Raji (cell line): ENCODE data around the gene KLRC2.

Experiments used
- POLR2A ChIP-seq: IDR thresholded peaks from 2 replicates; pipeline ENCODE4 v1.6.1; 2011; ENCODE audit warnings: low read depth, low read length, control low read depth; ENCODE audit not compliant: insufficient read depth

KLRC2 gene

GRCh38 chr12:10397296-10397695 lies 38.5 kb downstream of the KLRC2 start:
- no peak for TF ChIP-seq POLR2A

GRCh38 chr12:10395390-10395998 lies 40.3 kb downstream of the KLRC2 start:
- TF ChIP-seq POLR2A, result no peak

DNA sequence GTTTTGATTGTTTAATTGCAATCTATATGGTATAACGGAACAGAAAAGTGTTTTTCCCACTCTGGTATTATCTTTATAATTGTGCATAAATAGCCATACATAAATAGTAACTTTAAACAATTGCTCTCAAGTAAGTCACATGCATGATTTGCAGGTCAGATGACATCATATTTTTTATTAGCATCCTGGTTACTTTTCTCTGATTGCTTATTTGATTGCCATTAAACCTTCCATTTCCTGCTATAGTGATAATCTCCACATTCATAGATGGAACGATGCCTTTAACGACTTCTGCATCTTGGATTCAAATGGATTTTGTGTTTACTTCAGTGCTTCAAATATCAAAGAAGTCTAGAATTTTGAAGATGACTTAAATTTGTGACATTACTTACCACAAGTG lies 42.5 kb downstream of the KLRC2 start:
- TF ChIP-seq POLR2A, result no peak

GRCh38 chr12:10392394-10392930 lies 43.3 kb downstream of the KLRC2 start:
- TF ChIP-seq POLR2A, result no peak

DNA sequence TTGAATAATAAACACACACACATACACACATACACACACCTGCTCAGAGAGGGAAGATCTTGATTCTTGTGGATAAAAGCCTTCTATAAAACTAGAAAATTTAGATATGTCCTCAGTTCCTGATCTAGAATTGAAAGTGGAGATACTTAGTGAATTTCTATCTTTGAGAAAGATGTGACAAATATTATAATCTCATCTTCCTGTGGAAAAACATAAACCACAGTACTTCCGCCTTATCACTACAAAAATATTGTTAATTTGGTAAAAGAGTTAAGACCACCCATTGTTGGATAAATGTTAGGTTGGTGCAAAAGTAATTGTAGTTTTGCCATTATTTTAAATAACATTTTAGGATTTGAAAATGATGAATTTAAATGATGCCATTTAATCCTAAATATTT lies 45.9 kb downstream of the KLRC2 start, which contains the start of gene KLRK1:
KLRK1 (minus strand) TSS at position 138 of the 400 bp plus-strand sequence. CDS start 1,231 bp downstream, outside the sequence.
- TF ChIP-seq POLR2A, result no peak

DNA sequence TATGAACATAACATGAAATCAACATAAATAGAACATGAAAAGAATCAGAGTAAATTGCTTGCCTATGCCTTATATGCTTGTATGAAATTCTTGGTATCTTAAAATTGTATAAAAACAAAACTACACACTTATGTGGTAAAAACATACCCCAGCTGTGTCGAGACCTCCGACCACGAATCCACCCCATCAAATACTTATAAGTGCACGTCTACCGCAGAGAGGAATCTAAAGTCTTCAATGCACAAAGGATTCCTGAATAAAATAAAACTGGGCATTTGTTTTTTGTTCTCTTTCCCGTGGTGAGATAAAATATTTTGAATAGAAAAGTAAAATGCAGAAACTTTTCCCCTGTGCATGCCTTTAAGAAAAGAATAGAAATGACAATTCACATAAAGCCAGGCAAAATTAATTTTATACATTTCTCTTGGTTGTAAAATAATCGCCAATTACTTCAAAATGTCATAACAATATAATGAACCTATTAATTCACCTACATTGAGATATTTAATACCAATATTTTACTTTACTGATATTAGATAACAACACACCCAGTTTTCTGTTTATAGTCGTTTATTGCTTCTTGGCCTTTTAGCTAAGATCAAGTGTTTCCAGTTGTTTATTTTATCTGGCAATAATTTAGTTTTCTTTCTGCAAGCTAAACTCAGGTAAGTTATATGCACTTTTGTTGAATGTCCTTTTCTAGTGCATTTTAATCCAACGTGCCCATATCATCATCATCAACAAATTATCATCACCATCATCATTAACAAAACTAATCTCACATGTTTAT lies 47.0 kb downstream of the KLRC2 start:
- no peak for TF ChIP-seq POLR2A

DNA sequence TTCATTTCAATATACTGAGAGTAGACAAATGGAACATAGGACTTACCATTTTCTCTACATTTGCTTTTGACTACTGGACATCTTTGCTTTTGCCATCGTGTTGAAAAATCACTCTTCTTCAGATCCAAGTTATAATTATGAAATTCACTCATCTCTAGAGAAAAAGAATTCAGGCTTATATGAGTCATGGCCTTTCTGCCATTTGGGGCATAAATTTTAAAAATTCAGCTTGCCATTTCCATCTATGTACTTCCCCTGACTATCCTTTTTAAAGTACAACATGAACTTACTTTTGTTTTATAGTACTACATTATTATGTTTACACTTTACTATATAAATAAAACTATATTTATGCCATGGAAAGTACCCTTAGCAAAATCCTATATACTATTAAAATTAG lies 49.0 kb downstream of the KLRC2 start:
- no peak for TF ChIP-seq POLR2A

DNA sequence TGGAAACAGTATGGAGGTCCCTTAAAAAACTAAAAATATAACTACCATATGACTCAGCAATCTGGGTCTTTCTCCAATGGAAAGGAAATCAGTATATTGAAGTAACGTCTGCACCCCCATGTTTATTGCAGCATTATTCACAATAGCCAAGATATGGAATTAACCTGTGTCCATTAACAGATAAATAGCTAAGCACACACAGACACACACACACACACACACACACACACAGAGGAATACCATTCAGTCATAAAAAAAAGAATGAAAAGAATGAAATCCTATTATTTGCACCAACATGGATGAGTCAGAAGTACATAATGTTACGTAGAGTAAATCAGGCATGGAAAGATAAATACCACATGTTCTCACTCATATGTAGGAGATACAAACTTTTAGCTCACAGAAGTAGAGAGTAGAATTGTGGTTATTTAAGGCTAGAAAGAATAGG lies 50.6 kb downstream of the KLRC2 start:
- TF ChIP-seq POLR2A, result no peak

DNA sequence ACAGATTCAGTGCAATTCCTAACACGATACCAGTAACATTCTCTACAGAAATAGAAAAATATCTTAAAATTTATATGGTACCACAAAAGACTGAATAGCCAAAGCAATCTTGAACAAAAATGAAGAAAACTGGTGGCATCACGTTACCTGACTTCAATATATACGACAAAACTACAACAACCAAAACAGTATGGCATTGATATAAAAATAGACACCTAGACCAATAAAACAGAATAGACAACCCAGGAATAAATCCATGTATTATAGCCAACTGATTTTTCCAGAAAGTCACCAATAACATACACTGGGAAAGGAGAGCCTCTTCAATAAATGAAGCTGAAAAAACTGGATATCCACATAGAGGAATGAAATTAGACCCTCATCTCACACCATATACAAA lies 51.6 kb downstream of the KLRC2 start:
- no peak for TF ChIP-seq POLR2A

DNA sequence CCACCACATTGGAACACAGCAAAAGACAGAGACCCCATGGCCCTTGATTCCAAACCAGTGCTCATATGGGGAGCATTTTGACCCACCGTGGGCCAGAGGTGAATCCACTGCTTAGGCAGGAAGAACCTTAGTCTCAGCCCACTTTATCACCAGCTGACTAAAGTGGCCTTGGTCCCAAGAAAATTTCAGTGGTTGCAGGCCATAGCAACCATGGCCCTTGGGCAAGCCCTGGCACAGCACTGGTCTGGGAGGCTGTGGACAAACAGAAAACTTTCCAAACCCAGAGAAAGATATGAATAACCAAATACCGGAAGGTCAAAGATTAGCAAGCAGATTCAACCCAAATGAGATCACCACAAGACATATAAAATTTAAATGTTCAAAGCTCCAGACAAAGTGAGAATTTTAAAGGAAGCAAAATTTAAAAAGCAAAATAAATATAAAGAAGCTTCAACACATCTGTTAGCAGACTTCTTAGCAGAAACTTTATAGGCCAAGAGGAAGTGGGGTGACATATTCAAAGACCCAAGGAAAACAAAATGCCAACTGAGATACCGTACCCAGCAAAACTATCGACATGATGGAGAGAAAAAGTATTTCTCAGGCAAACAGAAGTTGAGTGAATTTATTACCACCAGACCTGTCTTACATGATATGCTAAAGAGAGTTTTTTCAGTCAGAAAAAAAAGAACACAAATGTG lies 53.7 kb downstream of the KLRC2 start:
- TF ChIP-seq POLR2A, result no peak
